H1 (cell line): Measurements from ENCODE around the gene SLC35E4. TPM values are rescaled to one million over a fixed set of nuclear protein-coding genes. Genes with fewer than 3 reads are reported as not detected.
"Not testable (repeated sequence)": the region's sequence is repeated elsewhere in the genome, so short reads cannot be mapped to it uniquely, and the experiment has no call there.

Experiments used
- CTCF ChIA-PET: fragments of 300-600 bp; sonication (Branson Sonifier 250); formaldehyde crosslinking; loops from one replicate; lab custom pipeline; 2021; ENCODE audit not compliant: partially characterized antibody; lab: Charles Lee
- POLR2A ChIA-PET: fragments of 300-600 bp; sonication (Branson Sonifier 250); formaldehyde crosslinking; loops from one replicate; lab custom pipeline; 2021; ENCODE audit warnings: inconsistent platforms; ENCODE audit not compliant: partially characterized antibody; lab: Charles Lee
- DNase-seq, 2 experiments: peaks; one replicate each; pipeline versions ENCODE4 v3.0.0 to v3.0.0-alpha.2; 2010 to 2022; ENCODE audit warnings: low spot score in 2 of 2, low read depth in 1 of 2, mixed read lengths in 1 of 2
- FAIRE-seq: peaks from 2 replicates; lab custom pipeline; 2011; peaks lifted over from hg19 to GRCh38; lab: Jason Lieb, UNC
- H2AFZ ChIP-seq: 2 replicates; pipeline ENCODE4 v1.8.1; 2012; ENCODE audit warnings: low read length, inconsistent platforms
- H2AK5ac ChIP-seq: 2 replicates; pipeline ENCODE4 v1.6.1; 2013; ENCODE audit warnings: low read depth, low read length
- H2BK120ac ChIP-seq: replicated peaks from 2 replicates; pipeline ENCODE3; 2013; ENCODE audit warnings: low read depth, low read length, inconsistent platforms
- H2BK12ac ChIP-seq: 2 replicates; pipeline ENCODE4 v1.6.1; 2013; ENCODE audit warnings: low read depth, low read length
- H2BK15ac ChIP-seq: 2 replicates; pipeline ENCODE4 v1.6.1; 2013; ENCODE audit warnings: low read length
- H2BK20ac ChIP-seq: 2 replicates; pipeline ENCODE4 v1.6.1; 2013; ENCODE audit warnings: low read length
- H2BK5ac ChIP-seq: 2 replicates; pipeline ENCODE4 v1.6.1; 2013; ENCODE audit warnings: low read depth, low read length
- H3K14ac ChIP-seq: 2 replicates; pipeline ENCODE4 v1.6.1; 2013; ENCODE audit warnings: inconsistent platforms; ENCODE audit not compliant: insufficient read length
- H3K18ac ChIP-seq: 2 replicates; pipeline ENCODE4 v1.6.1; 2013; ENCODE audit warnings: low read length; ENCODE audit errors: extremely low read depth
- H3K23ac ChIP-seq: 2 replicates; pipeline ENCODE4 v1.6.1; 2013; ENCODE audit warnings: inconsistent platforms; ENCODE audit not compliant: insufficient read length
- H3K23me2 ChIP-seq: 2 replicates; pipeline ENCODE4 v1.6.1; 2013; ENCODE audit warnings: low read depth, low read length
- H3K27ac ChIP-seq: 2 replicates; pipeline ENCODE4 v1.6.1; 2011; ENCODE audit warnings: low read depth, low read length, inconsistent platforms
- H3K27me3 ChIP-seq, 4 experiments: replicated peaks in 1 of 4; 1 replicate in 1 of 4; 2 replicates in 3 of 4; pipeline versions ENCODE4 v1.6.1 to v1.8.1; 2011 to 2013; ENCODE audit warnings: low read length in 3 of 4, mild to moderate bottlenecking in 3 of 4, inconsistent platforms in 2 of 4, mixed read lengths in 2 of 4, moderate library complexity in 1 of 4; ENCODE audit not compliant: control insufficient read depth in 3 of 4, insufficient read depth in 3 of 4; ENCODE audit errors: extremely low read depth in 1 of 4
- H3K36me3 ChIP-seq, 4 experiments: 2 replicates each; pipeline versions ENCODE4 v1.6.1 to v1.8.1; 2011 to 2013; ENCODE audit warnings: mild to moderate bottlenecking in 4 of 4, low read length in 3 of 4, moderate library complexity in 2 of 4, control low read depth in 1 of 4, inconsistent platforms in 1 of 4; ENCODE audit not compliant: insufficient read depth in 4 of 4, control insufficient read depth in 2 of 4
- H3K4ac ChIP-seq: replicated peaks from 2 replicates; pipeline ENCODE3; 2013; ENCODE audit warnings: low read length, low read depth, mixed read lengths, inconsistent platforms; ENCODE audit not compliant: insufficient read length
- H3K4me1 ChIP-seq, 4 experiments: replicated peaks in 1 of 4; 1 replicate in 1 of 4; 2 replicates in 3 of 4; pipeline versions ENCODE4 v1.6.1 to v1.8.1; 2011 to 2013; ENCODE audit warnings: low read length in 3 of 4, inconsistent platforms in 2 of 4, mixed read lengths in 1 of 4; ENCODE audit not compliant: insufficient read depth in 4 of 4, control insufficient read depth in 3 of 4
- H3K4me2 ChIP-seq, 2 experiments: 2 replicates each; pipeline versions ENCODE4 v1.6.1 to v1.8.1; 2011 to 2013; ENCODE audit warnings: low read depth in 2 of 2, low read length in 2 of 2, control low read depth in 1 of 2, inconsistent platforms in 1 of 2, mild to moderate bottlenecking in 1 of 2; ENCODE audit not compliant: insufficient read depth in 1 of 2
- H3K4me3 ChIP-seq, 4 experiments: fragments of 200-600, 300-600 bp in 1 of 4; sonication (generic), shearing (Covaris generic), sonication (Bioruptor Twin) in 1 of 4; 2 replicates each; pipeline versions ENCODE4 v1.5.1 to v1.8.1; 2011 to 2016; ENCODE audit warnings: low read length in 4 of 4, low read depth in 3 of 4, control low read depth in 2 of 4, inconsistent platforms in 2 of 4, mild to moderate bottlenecking in 2 of 4, mixed read lengths in 1 of 4, moderate library complexity in 1 of 4; ENCODE audit not compliant: insufficient read depth in 2 of 4; ENCODE audit errors: extremely low read depth in 1 of 4
- H3K56ac ChIP-seq: replicated peaks from 2 replicates; pipeline ENCODE3; 2013; ENCODE audit warnings: low read depth, mild to moderate bottlenecking, mixed read lengths, low read length, inconsistent platforms; ENCODE audit not compliant: insufficient read length
- H3K79me1 ChIP-seq: 2 replicates; pipeline ENCODE4 v1.6.1; 2013; ENCODE audit warnings: low read depth, low read length, control low read depth
- H3K79me2 ChIP-seq, 2 experiments: 2 replicates each; pipeline versions ENCODE4 v1.6.1 to v1.8.1; 2012 to 2013; ENCODE audit warnings: low read length in 2 of 2, mild to moderate bottlenecking in 2 of 2, inconsistent platforms in 1 of 2; ENCODE audit not compliant: insufficient read depth in 2 of 2, control insufficient read depth in 1 of 2
- H3K9ac ChIP-seq, 4 experiments: replicated peaks in 1 of 4; 1 replicate in 1 of 4; 2 replicates in 3 of 4; pipeline versions ENCODE4 v1.6.1 to v1.8.1; 2011 to 2013; ENCODE audit warnings: low read depth in 3 of 4, low read length in 3 of 4, control low read depth in 2 of 4, mild to moderate bottlenecking in 2 of 4, moderate library complexity in 2 of 4, inconsistent platforms in 1 of 4; ENCODE audit errors: extremely low read depth in 1 of 4
- H3K9me3 ChIP-seq, 2 experiments: 2 replicates each; pipeline versions ENCODE4 v1.6.1 to v1.8.1; 2012 to 2013; ENCODE audit warnings: mild to moderate bottlenecking in 2 of 2, moderate library complexity in 2 of 2, control low read depth in 1 of 2, inconsistent platforms in 1 of 2, low read depth in 1 of 2, low read length in 1 of 2, mixed read lengths in 1 of 2; ENCODE audit not compliant: insufficient read depth in 2 of 2
- H4K20me1 ChIP-seq, 2 experiments: replicated peaks in 1 of 2; 2 replicates each; pipeline versions ENCODE3 to v1.8.1; 2011 to 2013; ENCODE audit warnings: inconsistent platforms in 2 of 2, low read length in 2 of 2, mild to moderate bottlenecking in 1 of 2; ENCODE audit not compliant: insufficient read depth in 2 of 2, control insufficient read depth in 1 of 2
- H4K5ac ChIP-seq: 2 replicates; pipeline ENCODE4 v1.6.1; 2013; ENCODE audit warnings: low read length, low read depth, mixed read lengths, inconsistent platforms; ENCODE audit not compliant: insufficient read length
- H4K8ac ChIP-seq: 2 replicates; pipeline ENCODE4 v1.8.0; 2013; ENCODE audit warnings: mild to moderate bottlenecking, moderate library complexity, low read length, inconsistent platforms; ENCODE audit not compliant: insufficient read depth; ENCODE audit errors: extremely low read depth
- H4K91ac ChIP-seq: replicated peaks from 2 replicates; pipeline ENCODE3; 2013; ENCODE audit warnings: low read length, mixed read lengths, inconsistent platforms; ENCODE audit not compliant: insufficient read length
- WGBS, 2 experiments: shearing (Covaris generic) in 1 of 2; methylation state at CpG; one replicate each; pipeline versions ENCODE4 v1.1.6 to v1.1.7; 2013 to 2015; ENCODE audit warnings: low lambda C conversion rate in 2 of 2, mixed read lengths in 2 of 2, inconsistent platforms in 1 of 2, low coverage in 1 of 2, missing lambda C conversion rate in 1 of 2; ENCODE audit not compliant: insufficient replicate concordance in 2 of 2, insufficient coverage in 1 of 2, insufficient read length in 1 of 2; ENCODE audit errors: extremely low coverage in 1 of 2, missing lambda C conversion rate in 1 of 2; 5-methylcytosine and 5-hydroxymethylcytosine counted together
- polyA plus RNA-seq, 7 experiments: library from polyadenylated mRNA; depleted of rRNA in 3 of 7; stranded (reverse) in 5 of 7; unstranded in 2 of 7; fragments of >200 nt in 5 of 7; fragments of 200-250 nt in 2 of 7; gene quantifications; 1 replicate in 5 of 7; 2 replicates in 1 of 7; 4 replicates in 1 of 7; pipeline versions ENCODE4 v1.2.1 to v1.2.3, GENCODE V29; 2011 to 2013; ENCODE audit warnings: missing spikeins in 2 of 7, mixed read lengths in 2 of 7
- total RNA-seq: library from RNA; stranded (reverse); fragmentation: NEBNext Ultra II Directional; extraction: Animal tissue kit (Norgen Biotek cat#: 25700); gene quantifications from 2 replicates; pipeline ENCODE4 v1.2.1, GENCODE V29; 2021

Gene SLC35E4
- total and polyA plus RNA-seq, 2 of the 8 experiments (the other 6 are each of a cell fraction or from before 2014, with no cell fraction given), result 5.1 to 5.6 TPM

GRCh38 chr22:30619909-30620308, 15.7 kb upstream of the SLC35E4 start:
- FAIRE-seq, H2AFZ ChIP-seq, H4K20me1 ChIP-seq, H2BK120ac ChIP-seq, H2AK5ac ChIP-seq, DNase-seq, H2BK12ac ChIP-seq, H2BK5ac ChIP-seq, H4K5ac ChIP-seq, H3K27me3 ChIP-seq, H2BK15ac ChIP-seq, H3K4me1 ChIP-seq, H3K79me1 ChIP-seq, H3K56ac ChIP-seq, H4K8ac ChIP-seq, H3K9ac ChIP-seq, H3K27ac ChIP-seq, H3K79me2 ChIP-seq, H2BK20ac ChIP-seq, H3K18ac ChIP-seq, H3K4me2 ChIP-seq, H3K23me2 ChIP-seq, H3K23ac ChIP-seq, H3K4ac ChIP-seq, H3K14ac ChIP-seq, H3K4me3 ChIP-seq, H3K9me3 ChIP-seq, H4K91ac ChIP-seq: not testable (repeated sequence)
- CTCF ChIA-PET, result interaction anchor here (0.6 to 4.0 kb wide), 4 partner anchors 15 to 310 kb away, joined by 3 to 21 read pairs (median 4); partner anchors contain the start of gene SLC35E4
- WGBS, 2 experiments, result 93% methylated on average over 6 of the region's 6 CpGs; no CpG with 5 or more reads in 1 of the 2 experiments
- peaks cover 5 to 53% (median 39%) of the 10 kb centered on the region in 4 experiments; a peak in 7 of 8 replicates for H3K36me3 ChIP-seq
- POLR2A ChIA-PET, result interaction anchor here (1.1 to 2.9 kb wide), 3 partner anchors 9 to 12 kb away, joined by 3 to 10 read pairs (median 3); partner anchors contain the start of gene TCN2
